DOHH2 (cell line): Measurements from ENCODE around the gene NR1H3.

Experiments used
- H3F3A ChIP-seq: fragments of 200-600 bp; sonication (generic), shearing (Covaris generic); 2 replicates; pipeline ENCODE4 v1.6.0; 2016; ENCODE audit warnings: antibody characterized with exemption, mild to moderate bottlenecking; ENCODE audit not compliant: control insufficient read depth, insufficient read depth
- H3K27ac ChIP-seq: fragments of 200-600 bp; sonication (generic); 2 replicates; pipeline ENCODE4 v1.5.1; 2014; ENCODE audit warnings: low read depth, mild to moderate bottlenecking, low read length, moderate library complexity
- H3K27me3 ChIP-seq: fragments of 200-600 bp; sonication (generic); 2 replicates; pipeline ENCODE4 v1.6.1; 2014; ENCODE audit warnings: mild to moderate bottlenecking, low read length, mixed read lengths; ENCODE audit not compliant: control insufficient read depth
- H3K36me3 ChIP-seq: fragments of 200-600 bp; sonication (generic); 2 replicates; pipeline ENCODE4 v1.6.1; 2014; ENCODE audit warnings: mild to moderate bottlenecking, low read length, moderate library complexity, mixed read lengths; ENCODE audit not compliant: control insufficient read depth
- H3K4me1 ChIP-seq: fragments of 200-600 bp; sonication (generic); 2 replicates; pipeline ENCODE4 v1.6.1; 2014; ENCODE audit warnings: mild to moderate bottlenecking, low read length, mixed read lengths; ENCODE audit not compliant: control insufficient read depth
- H3K4me2 ChIP-seq: fragments of 200-600 bp; sonication (generic); 2 replicates; pipeline ENCODE4 v1.6.0; 2014; ENCODE audit warnings: mild to moderate bottlenecking, low read length, moderate library complexity
- H3K4me3 ChIP-seq: fragments of 200-600 bp; sonication (generic); 2 replicates; pipeline ENCODE4 v1.5.1; 2014; ENCODE audit warnings: mild to moderate bottlenecking, low read length, mixed read lengths
- H3K79me2 ChIP-seq: fragments of 200-600 bp; sonication (generic); 2 replicates; pipeline ENCODE4 v1.6.1; 2014; ENCODE audit warnings: mild to moderate bottlenecking, low read length, mixed read lengths; ENCODE audit not compliant: control insufficient read depth
- H3K9me2 ChIP-seq: fragments of 200-600 bp; sonication (generic); replicated peaks from 2 replicates; pipeline ENCODE4 v1.6.1; 2014; ENCODE audit warnings: mild to moderate bottlenecking, low read length, mixed read lengths; ENCODE audit not compliant: control insufficient read depth
- H3K9me3 ChIP-seq: fragments of 200-600 bp; sonication (generic); 2 replicates; pipeline ENCODE4 v1.6.1; 2014; ENCODE audit warnings: antibody characterized with exemption, low read length, mixed read lengths; ENCODE audit not compliant: control insufficient read depth, insufficient read depth
- H4K20me1 ChIP-seq: fragments of 200-600 bp; sonication (generic); 2 replicates; pipeline ENCODE4 v1.6.0; 2014; ENCODE audit warnings: low read depth, mild to moderate bottlenecking, antibody characterized with exemption, low read length, moderate library complexity; ENCODE audit not compliant: control insufficient read depth, insufficient read depth
- EZH2phosphoT487 ChIP-seq: fragments of 200-600 bp; sonication (generic); IDR thresholded peaks from 2 replicates; pipeline ENCODE4 v1.6.1; 2017; ENCODE audit warnings: borderline replicate concordance, mild to moderate bottlenecking, antibody characterized with exemption, low read length, moderate library complexity, mixed read lengths
- TF ChIP-seq, protein P1 (sequence below): fragments of 200-600 bp; sonication (generic); IDR thresholded peaks from one replicate; pipeline ENCODE4 v1.5.1; 2014; ENCODE audit warnings: antibody characterized with exemption, mild to moderate bottlenecking, low read depth, low read length; ENCODE audit not compliant: poor library complexity, severe bottlenecking

Gene NR1H3

DNA sequence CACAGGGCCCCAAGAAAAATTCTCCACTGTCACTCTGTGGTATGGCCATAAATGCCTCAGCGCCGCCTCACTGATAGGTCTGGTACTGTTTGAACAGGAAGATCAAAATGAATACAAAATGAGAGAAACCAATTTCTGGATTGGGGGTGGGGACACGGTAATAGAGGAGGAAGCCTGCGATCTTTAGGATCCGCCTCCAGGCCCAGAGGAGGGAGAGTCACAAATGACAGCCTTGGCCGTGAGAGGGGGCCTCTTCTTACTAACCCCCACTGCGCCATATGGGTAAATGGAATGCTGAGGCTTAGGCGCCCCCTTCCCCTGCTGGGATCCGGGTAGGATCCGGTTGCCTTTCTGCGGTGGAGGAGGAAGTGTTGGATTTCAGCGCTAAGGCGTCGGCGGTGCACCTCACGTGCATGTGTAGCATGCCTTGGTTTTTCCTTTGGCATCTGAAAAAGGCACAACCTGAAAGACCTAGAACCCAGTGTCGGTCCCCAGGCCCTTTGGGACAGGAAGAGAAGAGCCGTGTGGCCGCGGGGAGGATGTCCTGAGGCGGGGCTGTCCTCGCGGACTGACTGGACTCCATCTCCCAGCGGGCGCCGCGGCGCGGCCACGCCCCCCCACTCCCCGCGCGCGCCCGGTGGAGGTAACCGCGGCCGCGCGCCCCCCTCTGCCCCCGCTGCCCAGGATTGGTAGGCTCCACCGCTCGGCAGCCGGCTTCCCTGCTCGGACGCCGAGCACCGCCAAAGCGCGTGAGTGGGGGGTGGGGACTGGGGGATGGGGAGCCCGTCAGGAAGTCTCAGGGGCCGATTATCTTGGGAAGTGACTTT is 11.4 kb downstream of the NR1H3 start:
- Histone ChIP-seq H3K9me3 (no peaks in the 10 kb centered on the region), H3F3A (peaks cover 9% of the 10 kb centered on the region), H3K36me3 (peaks cover 5% of the 10 kb centered on the region), H3K4me1 (peaks cover 59% of the 10 kb centered on the region), H3K4me3 (peak overlapping the region; percentile 91), H3K79me2 (peaks cover 42% of the 10 kb centered on the region), H3K9me2 (no peaks in the 10 kb centered on the region), H3K4me2 (peak overlapping the region; percentile 98), H3K27ac (peak overlapping the region; percentile 82), H3K27me3 (no peaks in the 10 kb centered on the region), H4K20me1 (peaks cover 32% of the 10 kb centered on the region)
- TF ChIP-seq, protein P1, sequence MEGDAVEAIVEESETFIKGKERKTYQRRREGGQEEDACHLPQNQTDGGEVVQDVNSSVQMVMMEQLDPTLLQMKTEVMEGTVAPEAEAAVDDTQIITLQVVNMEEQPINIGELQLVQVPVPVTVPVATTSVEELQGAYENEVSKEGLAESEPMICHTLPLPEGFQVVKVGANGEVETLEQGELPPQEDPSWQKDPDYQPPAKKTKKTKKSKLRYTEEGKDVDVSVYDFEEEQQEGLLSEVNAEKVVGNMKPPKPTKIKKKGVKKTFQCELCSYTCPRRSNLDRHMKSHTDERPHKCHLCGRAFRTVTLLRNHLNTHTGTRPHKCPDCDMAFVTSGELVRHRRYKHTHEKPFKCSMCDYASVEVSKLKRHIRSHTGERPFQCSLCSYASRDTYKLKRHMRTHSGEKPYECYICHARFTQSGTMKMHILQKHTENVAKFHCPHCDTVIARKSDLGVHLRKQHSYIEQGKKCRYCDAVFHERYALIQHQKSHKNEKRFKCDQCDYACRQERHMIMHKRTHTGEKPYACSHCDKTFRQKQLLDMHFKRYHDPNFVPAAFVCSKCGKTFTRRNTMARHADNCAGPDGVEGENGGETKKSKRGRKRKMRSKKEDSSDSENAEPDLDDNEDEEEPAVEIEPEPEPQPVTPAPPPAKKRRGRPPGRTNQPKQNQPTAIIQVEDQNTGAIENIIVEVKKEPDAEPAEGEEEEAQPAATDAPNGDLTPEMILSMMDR: no peak
- TF ChIP-seq EZH2phosphoT487: no peak

DNA sequence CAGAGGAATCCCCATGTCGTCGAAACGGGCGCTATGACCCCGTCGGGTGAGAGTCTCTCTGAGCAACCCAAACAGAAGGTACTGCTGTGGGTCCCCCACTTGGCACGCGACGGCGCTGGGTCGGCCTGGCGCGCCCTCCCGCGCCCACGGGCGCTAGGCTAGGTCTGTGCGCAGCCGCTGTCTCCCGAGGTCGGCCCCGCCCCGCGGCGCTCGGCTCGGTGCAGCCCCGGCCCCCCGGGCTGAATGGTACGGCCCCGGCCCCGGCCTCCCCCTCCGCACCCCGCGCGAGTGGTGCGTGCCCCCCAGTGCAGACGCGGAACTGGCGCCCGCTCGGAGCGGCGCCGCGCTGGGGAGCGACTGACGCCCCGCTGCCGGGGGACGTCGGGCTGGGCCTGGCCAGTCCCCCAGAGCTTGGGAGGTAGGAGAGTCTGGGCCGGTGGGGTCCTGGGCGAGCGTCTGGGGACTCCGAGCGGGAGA is 12.1 kb downstream of the NR1H3 start, which contains the start of gene MADD:
MADD (plus strand) TSS at position 305 of the 477 bp plus-strand sequence.
- peak within 1 kb of the TSS; percentile 82 for H3K27ac ChIP-seq
- peaks cover 35% of the 10 kb centered on the region for H4K20me1 ChIP-seq
- H3K27me3 ChIP-seq: no peaks in the 10 kb centered on the region
- peak within 1 kb of the TSS; percentile 91 for H3K4me3 ChIP-seq
- H3K4me2 ChIP-seq: peak within 1 kb of the TSS; percentile 98
- TF ChIP-seq, protein P1: no peak
- no peak for TF ChIP-seq EZH2phosphoT487
- H3K79me2 ChIP-seq: peaks cover 49% of the 10 kb centered on the region
- H3F3A ChIP-seq: peaks cover 7% of the 10 kb centered on the region; the same call in 1 of the 2 replicates
- peaks cover 59% of the 10 kb centered on the region for H3K4me1 ChIP-seq
- no peaks in the 10 kb centered on the region for H3K9me3 ChIP-seq
- no peaks in the 10 kb centered on the region for H3K9me2 ChIP-seq
- H3K36me3 ChIP-seq: peaks cover 12% of the 10 kb centered on the region

DNA sequence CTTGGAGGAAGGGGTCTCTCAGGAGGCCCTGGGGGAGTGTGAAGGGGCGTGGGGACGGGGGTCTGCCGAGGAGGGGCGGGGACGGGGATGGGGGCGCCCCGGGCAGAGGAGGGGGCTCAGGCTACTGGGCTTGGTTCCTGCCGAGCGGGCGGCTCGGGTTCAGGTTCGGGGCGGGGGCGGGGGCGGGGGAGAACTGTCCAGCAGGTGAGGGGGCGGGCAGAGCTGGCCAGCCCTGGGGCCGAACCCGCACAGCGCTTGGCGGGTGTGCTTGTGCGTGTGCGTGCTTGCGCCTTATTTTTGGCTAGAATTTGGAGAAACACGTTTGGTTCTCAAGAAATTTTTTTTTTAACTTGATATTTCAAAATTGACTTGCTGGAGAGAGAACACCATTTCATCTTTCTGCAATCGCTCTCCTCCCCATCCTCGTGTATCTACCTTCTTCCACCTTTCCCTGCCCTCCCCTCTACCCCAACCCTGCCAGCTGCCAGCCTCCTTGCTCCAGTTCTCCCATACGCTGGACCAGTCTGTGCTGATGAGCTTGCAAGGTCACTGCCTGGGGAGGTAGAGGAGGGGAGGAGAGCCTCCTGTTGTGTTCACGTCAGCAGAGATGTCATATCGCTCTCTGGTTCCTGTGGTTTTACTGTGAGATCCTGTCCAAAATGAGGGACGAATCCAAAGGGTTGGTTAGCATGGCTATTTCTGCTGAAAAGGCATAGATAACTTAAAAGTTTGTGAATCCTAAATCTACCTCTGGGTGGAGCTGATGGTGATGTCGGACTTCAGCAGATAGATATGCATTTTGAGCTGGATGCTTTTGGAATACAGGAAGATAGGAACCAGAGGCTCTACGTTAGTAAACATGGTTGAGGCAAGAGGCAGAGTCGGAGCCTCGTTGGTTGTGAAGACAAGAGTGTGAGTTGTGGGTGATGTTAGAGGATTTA is 12.8 kb downstream of the NR1H3 start:
- H3K4me2 ChIP-seq: peak overlapping the region; percentile 98
- TF ChIP-seq EZH2phosphoT487: no peak
- TF ChIP-seq, protein P1: peak; percentile 54
- peaks cover 19% of the 10 kb centered on the region for H3K36me3 ChIP-seq
- no peaks in the 10 kb centered on the region for H3K9me2 ChIP-seq
- H3K27ac ChIP-seq: peak overlapping the region; percentile 82
- no peaks in the 10 kb centered on the region for H3K9me3 ChIP-seq
- H3K27me3 ChIP-seq: no peaks in the 10 kb centered on the region
- H3K4me3 ChIP-seq: peak overlapping the region; percentile 91
- peaks cover 54% of the 10 kb centered on the region for H3K79me2 ChIP-seq
- peaks cover 7% of the 10 kb centered on the region; the same call in 1 of the 2 replicates for H3F3A ChIP-seq
- H4K20me1 ChIP-seq: peaks cover 35% of the 10 kb centered on the region
- peaks cover 53% of the 10 kb centered on the region for H3K4me1 ChIP-seq
